NCI-H146 treated with DMSO at 0.1 percent for 48 hours (cell line): Measurements from ENCODE around the gene SLC25A40.
"Not testable (repeated sequence)": the region's sequence is repeated elsewhere in the genome, so short reads cannot be mapped to it uniquely, and the experiment has no call there.

ENCODE experiments used
- DNase-seq: peaks from one replicate; lab custom pipeline; 2025; ENCODE audit not compliant: unreplicated experiment; lab: John Stamatoyannopoulos, UW

Gene SLC25A40, protein sequence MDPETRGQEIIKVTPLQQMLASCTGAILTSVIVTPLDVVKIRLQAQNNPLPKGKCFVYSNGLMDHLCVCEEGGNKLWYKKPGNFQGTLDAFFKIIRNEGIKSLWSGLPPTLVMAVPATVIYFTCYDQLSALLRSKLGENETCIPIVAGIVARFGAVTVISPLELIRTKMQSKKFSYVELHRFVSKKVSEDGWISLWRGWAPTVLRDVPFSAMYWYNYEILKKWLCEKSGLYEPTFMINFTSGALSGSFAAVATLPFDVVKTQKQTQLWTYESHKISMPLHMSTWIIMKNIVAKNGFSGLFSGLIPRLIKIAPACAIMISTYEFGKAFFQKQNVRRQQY

DNA sequence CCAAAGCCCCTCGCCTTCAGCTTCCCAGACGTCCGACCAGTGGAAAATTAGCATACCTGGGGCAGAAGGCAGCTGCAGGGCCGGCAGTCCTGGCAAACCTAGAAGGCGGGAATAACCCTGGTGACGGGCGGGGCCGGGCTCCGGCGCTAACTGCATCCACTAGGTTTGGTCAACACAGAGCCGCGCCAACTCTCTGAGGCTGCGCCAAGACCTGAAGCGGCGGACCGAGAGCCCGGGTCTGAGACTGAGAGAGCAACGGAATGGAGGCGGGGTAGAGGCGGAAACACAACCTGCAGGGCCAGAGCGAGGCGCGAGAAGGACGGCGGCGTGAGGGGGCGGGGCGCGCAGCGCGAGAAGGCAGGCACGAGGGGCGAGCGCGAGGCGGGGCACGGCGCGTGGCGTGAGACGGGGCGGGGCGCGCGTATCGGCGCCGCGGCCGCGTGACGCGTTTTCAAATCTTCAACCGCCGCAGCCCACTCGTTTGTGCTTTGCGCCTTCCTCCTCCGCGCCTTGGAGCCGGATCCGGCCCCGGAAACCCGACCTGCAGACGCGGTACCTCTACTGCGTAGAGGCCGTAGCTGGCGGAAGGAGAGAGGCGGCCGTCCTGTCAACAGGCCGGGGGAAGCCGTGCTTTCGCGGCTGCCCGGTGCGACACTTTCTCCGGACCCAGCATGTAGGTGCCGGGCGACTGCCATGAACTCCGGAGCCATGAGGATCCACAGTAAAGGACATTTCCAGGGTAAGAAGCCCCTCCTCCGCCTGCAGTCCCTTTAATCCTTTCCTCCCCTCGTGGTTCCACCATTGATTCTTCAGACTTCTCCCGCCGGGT, at the start of gene SLC25A40, which contains the start of gene DBF4:
TSS of gene SLC25A40 (minus strand) at position 321 of the 829 bp plus-strand sequence. CDS start 17,633 bp downstream, outside the sequence.
TSS of gene DBF4 (plus strand) at position 454 of the 829 bp plus-strand sequence. CDS start at position 694, 240 bp downstream.
- peak; percentile 94 for DNase-seq

DNA sequence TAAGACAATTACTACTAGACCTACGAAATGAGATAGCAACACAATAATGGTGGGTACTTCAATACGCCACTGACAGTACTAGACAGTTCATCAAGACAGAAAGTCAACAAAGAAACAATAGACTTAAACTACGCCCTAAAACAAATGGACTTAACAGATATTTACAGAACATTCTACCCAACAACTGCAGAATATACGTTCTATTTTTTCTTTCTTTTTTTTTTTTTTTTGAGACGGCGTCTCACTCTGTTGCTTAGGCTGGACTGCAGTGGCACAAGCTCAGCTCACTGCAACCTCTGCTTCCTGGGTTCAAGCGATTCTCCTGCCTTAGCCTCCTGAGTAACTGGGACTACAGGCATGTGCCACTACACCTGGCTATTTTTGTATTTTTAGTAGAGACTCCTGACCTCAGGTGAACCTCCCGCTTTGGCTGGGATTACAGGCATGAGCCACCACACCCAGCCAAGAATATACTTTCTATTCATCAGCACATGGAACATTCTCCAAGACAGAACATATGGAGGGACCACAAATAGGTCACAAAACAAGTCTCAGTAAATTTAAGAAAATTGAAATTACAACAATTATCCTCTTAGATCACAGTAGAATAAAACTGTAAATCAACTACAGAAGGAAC, 46.7 kb upstream of the SLC25A40 start:
- peak; percentile 11 for DNase-seq

DNA sequence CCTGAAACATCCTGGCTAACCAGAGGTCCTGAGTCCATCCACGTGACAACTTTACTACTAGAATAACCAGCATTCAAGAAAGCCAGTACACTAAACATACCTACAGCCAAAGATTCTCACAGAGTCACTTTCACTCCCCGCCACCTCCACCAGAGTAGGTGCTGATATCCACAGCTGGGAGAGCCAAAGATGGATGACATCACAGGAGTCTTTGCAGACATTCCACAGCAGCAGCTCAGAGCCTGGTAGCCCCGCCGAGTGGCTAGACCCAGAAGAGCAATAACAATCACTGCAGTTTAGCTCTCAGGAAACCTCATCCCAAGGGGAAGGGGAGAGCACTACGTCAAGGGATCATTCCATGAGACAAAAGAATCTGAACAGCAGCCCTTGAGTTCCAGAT, 44.4 kb upstream of the SLC25A40 start:
- no peak for DNase-seq

DNA sequence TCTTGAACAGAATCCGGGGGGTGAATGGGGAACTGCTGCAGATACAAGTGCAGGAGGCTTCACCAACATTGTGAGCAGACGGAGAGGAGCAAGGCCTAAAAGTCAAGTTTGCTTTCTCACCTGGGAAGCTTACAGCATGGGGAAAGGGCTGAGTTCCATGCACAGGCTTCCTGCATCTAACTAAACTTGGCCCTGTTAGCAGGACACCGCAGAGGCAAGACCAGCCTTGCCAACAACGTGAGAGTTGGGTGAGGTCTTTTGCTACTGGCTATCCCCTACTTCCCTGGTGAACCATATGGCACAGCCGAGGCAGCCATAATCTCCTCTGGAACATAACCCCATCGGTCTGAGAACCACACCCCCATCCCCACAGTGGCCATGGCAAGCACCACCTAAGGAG, 43.7 kb upstream of the SLC25A40 start:
- no peak for DNase-seq

DNA sequence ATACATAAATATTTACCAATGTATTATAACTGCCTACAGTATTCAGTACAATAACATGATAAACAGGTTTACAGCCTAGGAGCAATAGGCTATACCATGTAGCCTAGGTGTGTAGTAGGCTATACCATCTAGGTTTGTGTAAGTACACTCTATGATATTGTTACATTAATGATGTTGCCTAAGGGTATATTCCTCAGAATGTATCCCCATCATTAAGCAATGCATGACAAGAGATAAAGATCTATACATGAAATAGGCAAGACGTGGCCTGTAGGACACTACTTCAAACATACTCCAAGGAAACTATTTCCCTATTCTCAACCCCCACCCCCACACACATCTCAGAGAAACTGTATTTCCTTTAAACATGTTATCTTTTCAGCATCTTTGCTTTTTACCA, 42.6 kb upstream of the SLC25A40 start:
- DNase-seq: no peak

DNA sequence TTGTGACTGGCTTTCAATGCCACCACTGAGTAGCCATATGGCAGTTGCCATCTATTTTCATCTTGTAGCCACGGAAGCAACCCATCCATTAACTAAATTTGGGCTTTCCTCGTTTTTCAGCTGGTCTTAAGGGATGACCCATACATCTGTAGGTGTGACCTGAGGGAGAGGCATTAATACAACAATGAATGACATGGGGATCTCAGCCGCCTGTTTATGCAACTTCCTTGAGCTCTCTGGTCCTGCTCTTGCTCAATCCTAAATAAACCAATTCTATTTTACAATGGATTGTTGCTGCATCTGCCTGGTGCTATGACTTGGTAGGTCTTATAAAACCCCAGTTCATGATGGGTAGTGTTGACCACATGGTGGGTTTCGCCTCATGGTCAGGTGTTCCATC, 36.0 kb upstream of the SLC25A40 start:
- DNase-seq: no peak

DNA sequence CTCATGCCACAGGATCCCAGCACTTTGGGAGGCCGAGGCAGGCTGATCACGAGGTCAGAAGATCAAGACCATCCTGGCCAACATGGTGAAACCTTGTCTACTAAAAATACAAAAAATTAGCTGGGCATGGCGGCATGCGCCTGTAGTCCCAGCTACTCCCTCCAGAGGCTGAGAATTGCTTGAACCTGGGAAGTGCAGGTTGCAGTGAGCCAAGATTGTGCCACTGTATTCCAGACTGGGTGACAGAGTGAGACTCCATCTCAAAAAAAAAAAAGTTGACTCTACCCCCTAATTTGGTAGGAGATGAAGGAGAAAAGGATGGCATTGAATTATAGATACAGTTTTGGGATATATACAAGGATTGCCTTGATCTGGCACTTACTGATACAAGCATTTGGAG, 32.7 kb upstream of the SLC25A40 start:
- DNase-seq: not testable (repeated sequence)

DNA sequence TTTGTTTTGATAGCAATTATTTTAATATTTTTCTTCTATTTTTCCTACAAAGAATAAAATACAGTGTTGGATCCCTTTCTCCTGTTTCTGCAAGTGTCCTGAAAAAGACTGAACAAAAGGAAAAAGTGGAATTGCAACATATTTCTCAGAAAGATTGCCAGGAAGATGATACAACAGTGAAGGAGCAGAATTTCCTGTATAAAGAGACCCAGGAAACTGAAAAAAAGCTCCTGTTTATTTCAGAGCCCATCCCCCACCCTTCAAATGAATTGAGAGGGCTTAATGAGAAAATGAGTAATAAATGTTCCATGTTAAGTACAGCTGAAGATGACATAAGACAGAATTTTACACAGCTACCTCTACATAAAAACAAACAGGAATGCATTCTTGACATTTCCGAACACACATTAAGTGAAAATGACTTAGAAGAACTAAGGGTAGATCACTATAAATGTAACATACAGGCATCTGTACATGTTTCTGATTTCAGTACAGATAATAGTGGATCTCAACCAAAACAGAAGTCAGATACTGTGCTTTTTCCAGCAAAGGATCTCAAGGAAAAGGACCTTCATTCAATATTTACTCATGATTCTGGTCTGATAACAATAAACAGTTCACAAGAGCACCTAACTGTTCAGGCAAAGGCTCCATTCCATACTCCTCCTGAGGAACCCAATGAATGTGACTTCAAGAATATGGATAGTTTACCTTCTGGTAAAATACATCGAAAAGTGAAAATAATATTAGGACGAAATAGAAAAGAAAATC, 31.2 kb upstream of the SLC25A40 start:
- not testable (repeated sequence) for DNase-seq

DNA sequence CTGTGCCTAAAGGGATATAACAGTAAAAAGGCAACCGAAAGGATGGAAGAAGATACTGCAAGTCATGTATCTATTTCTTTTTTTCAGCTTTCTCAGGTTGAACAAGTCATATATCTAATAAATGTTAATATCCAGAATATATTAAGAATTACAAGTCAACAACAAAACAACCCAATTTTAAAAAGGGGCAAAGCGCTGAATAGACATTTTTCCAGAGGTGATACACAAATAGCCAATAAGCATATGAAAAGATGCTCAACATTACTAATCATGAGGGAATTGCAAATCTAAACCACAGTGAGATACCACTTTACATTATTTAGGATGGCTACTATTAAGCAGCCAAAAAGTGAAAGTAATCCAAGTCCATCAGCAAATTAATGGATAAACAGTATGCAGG, 23.1 kb upstream of the SLC25A40 start:
- DNase-seq: no peak

DNA sequence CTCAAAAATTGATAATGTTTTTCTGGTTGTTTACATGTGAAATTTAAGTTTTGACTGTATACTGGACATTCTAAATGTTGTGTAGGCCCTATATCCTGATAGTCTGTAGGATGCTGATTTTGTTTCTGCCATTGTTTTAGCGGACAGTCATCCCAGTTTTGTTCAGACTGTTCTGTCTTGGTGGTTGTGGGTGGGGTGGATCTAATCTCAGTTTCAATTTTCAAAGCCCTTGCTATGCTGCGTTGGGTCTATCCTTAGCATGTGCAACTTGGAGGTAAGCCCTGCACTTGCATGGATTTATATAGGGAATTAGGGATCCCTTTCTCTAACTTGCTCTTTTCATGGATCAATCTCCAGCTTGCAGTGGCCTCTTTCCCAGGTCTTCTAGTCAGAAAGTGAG, 19.2 kb upstream of the SLC25A40 start:
- no peak for DNase-seq

DNA sequence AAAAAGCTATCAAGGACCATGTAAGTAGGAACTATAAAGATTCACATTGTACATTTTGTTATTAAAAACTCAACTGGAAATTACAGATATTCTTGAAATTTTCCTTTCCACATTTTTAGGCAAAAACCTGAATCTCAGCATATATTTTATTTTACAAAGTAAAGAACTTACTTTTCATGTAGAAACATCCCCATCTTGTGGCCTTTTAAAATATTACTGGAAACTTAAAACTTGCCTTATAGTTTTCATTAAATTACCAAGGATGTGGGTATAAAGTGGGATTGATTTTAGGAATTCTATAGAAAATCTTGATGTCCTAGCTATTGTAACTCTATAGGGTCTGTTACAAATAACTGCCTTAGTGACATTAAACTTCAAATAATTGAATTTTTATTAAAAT, 10.7 kb upstream of the SLC25A40 start:
- DNase-seq: peak; percentile 24

DNA sequence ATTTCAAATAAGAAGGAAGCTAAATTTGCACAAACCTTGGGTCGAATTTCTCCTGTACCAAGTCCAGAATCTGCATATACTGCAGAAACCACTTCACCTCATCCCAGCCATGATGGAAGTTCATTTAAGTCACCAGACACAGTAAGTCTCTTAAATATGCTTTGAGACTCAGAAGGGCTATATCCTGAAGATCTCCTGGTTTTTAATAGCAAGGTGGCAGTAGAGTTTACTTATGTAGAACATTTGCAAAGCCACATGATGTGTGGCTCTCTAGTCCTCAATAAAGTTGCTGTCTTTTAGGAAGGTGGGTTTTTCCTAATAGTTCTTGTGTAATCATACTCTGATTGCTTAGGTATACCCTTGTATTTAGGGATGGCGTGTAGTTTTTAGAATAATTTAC, 8.9 kb upstream of the SLC25A40 start:
- DNase-seq: no peak

DNA sequence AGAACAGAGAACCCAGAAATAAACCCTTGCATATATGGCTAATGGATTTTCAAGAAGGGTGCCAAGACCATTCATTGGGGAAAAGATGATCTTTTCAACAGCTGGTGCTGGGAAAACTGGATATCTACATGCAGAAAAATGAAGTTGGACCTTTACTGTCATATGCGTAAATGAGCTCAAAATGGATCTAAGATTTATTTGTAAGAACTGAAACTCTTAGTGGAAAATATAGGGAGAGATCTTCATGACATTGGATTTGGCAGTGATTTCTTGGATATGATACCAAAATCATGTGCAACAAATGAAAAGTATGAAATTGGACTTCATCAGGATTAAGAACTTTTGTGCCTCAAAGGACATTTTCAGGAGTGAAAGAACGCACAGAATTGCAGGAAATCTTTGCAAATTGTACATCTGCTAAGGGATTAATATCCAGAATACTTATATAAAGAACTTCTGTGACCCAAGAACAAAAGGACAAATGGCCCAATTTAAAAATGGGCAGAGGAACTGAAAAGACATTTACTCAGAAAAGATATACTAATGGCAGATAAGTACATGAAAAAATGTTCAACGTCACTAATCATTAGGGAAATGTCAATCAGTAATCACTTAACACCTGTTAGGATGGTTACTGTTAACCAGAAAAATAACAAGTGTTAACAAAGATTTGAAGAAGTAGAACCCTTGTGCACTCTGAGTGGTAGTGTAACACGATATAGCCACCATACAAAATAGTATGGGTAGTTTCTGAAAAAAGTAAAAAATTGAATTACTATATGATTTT, 6.2 kb upstream of the SLC25A40 start:
- DNase-seq: no peak

DNA sequence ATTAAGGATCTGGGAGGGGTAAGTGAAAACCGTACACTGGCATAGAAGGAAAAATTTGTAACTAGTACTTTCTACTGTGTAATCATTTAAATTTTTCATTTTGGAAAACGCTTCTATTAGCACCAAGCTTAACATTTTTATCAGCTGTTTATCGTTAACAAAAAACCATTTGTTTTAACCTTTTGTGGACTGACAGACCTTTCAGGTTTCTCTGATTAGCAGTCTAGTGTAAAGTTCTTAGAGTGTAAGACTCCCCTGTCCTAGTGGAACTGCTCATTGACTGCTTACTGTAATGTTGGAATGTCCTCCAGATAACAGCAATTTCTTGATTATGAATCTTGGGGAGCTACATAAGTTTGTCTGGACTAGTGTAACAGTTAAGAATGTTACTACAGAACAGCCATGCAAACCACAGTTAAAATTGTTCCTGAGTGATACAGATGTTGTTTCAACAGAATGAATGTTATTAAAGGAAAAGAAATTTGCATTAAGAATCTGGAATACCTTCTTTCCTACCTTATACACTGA, 2.1 kb upstream of the SLC25A40 start:
- DNase-seq: no peak

DNA sequence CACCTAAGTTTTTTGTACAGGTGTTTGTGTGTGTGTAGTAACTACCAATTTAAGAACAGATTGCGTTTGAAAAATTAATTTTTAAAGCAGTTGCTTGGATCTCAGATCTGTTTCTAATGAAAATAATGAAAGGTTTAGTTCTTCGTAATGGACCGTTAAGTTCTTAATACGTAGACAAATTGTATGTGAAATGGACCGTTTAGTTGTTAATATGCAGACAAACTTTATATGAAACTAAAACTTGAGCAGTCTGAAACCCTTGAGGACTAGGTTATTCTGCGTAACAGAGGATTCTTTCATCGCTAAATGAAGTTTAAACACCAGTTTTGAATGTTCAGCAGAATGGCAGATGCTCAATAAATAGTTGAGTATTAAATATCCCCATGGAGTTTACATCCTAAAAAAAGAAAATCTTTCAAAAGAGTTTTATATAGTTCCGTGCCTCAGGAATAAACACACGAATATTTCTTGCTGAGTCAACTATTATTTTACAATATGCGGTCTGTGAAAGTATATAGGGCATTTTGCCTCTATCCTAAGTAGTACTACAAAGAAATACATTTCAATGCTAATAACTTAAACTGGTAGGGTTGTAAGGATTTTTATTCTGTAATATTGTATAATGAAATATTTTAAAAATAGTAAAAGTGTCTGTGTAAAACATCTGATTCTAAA, 1.3 kb upstream of the SLC25A40 start:
- no peak for DNase-seq

DNA sequence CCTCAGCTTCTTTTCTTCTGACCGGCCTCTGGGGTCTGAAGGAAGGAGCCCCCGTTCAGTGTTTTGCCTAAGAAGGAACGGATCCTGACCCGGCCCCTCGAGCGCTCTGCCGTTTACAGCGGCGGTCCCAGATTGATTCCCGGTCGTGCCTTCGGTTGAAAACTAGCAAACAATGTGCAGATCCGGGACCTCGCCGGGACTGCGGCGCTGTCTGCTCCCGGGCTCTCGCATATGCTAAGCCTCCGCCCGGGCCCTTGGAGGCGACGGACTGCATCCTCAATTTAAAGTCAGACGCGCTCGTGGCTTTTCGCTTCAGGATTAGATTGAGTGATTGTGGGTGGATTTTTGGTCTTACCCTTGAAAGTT, 692 bp upstream of the SLC25A40 start:
- peak; percentile 41 for DNase-seq

DNA sequence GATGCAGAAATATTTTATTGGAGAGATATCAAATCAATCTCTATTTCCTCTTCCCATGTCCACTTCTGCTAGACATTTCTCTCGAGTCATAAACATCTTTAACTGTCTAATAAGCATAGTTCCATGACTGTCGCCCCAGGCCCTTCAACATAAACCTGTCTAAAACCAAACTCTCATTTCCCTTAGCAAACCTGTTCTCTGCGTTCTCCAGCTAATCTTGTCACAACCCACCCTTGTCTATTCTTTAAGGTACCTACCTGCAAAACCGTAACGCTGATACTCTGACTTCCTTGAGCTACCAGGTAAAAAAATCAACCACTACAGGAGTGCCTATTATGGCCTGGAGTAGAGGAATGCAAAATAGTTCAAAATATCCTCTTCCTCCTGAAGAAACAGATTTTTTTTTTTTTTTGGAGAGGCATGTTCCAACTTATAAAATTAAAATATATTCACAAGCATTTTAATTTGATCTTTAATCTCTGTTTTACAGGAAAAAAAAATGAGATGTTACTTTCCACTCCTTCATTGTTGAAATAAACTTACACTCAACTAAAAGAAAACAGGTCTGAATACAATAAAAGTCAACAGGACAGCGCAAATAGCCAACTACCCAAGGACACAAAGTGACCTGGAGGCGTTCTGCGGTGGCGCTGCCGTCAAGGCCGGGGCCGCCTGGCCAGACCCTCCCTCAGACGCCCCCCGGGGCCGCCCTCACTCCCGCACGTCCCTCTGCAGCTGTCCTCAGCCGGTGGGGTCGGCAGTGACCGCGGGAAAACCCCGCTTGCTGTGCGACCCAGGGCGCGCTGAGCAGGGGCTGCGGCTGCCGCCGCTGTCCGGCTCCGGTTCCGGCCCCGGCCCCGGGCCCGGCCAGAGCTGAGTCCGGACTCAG, 765 bp downstream of the SLC25A40 start:
- no peak for DNase-seq

DNA sequence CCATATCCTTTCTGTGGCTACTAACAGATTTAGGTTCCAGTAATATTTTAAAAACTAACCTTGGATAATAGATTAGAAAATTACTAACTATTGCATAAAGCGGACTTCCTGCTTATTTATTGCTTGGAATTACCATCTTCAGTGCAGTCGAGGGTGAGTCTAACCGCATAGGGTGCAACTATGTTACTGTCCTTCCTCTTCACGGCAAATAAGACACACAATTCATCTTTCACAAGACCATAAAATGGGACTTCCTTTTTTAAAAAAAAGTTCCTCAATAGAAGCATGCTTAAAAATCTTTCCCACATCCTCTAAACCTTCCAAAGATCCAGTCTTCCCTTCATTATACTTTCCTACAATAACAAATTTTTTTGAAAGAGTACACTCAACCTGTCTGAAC, 2.1 kb downstream of the SLC25A40 start:
- DNase-seq: no peak
